GM21390 (cell line): ENCODE results near the gene SRP68.
"Not testable (repeated sequence)": the region's sequence is repeated elsewhere in the genome, so short reads cannot be mapped to it uniquely, and the experiment has no call there.

ENCODE experiments used
- ATAC-seq: cut with Tn5 transposase; IDR thresholded peaks from one replicate; pipeline ENCODE4 v1.9.1; 2021; ENCODE audit not compliant: unreplicated experiment

SRP68 gene

GRCh38 chr17:76046064-76046463, 26.3 kb downstream of the SRP68 start:
- ATAC-seq, result no peak

- ATAC-seq, result not testable (repeated sequence)
Measured at GRCh38 chr17:76044475-76045007, 27.8 kb downstream of the SRP68 start.

GRCh38 chr17:76042868-76043267, 29.4 kb downstream of the SRP68 start:
- ATAC-seq, result not testable (repeated sequence)

GRCh38 chr17:76040376-76040775, 31.9 kb downstream of the SRP68 start:
- no peak for ATAC-seq

GRCh38 chr17:76039121-76039520, 33.2 kb downstream of the SRP68 start:
- no peak for ATAC-seq

- ATAC-seq, result no peak
Measured at GRCh38 chr17:76038050-76038449, 34.3 kb downstream of the SRP68 start.

- ATAC-seq, result no peak
Measured at GRCh38 chr17:76036497-76037261, 35.6 kb downstream of the SRP68 start.

- ATAC-seq, result no peak
Measured at GRCh38 chr17:76034428-76035350, 37.6 kb downstream of the SRP68 start.

GRCh38 chr17:76033139-76033538, 39.2 kb downstream of the SRP68 start:
- no peak for ATAC-seq

- ATAC-seq, result no peak
Measured at GRCh38 chr17:76032780-76033108, 39.6 kb downstream of the SRP68 start.

- ATAC-seq, result no peak
Measured at GRCh38 chr17:76032073-76032779, 40.1 kb downstream of the SRP68 start.

GRCh38 chr17:76027159-76027839, 45.0 kb downstream of the SRP68 start, which contains the start of gene EVPL:
Gene EVPL (minus strand): TSS chr17:76027306. CDS start chr17:76027198, 108 bp downstream.
- no peak for ATAC-seq

- no peak for ATAC-seq
Measured at GRCh38 chr17:76026714-76027158, 45.6 kb downstream of the SRP68 start.

- ATAC-seq, result no peak
Measured at GRCh38 chr17:76025294-76025693, 47.0 kb downstream of the SRP68 start.

GRCh38 chr17:76024353-76024752, 48.0 kb downstream of the SRP68 start:
- ATAC-seq, result no peak

GRCh38 chr17:76023900-76024237, 48.4 kb downstream of the SRP68 start:
- ATAC-seq, result no peak

- no peak for ATAC-seq
Measured at GRCh38 chr17:76022973-76023899, 49.1 kb downstream of the SRP68 start.

GRCh38 chr17:76022285-76022684, 50.0 kb downstream of the SRP68 start:
- ATAC-seq, result no peak

- ATAC-seq, result no peak
Measured at GRCh38 chr17:76019833-76020467, 52.4 kb downstream of the SRP68 start.
